Hippocampal formation (tissue), 2 donors: ENCODE data around the gene SECISBP2.
"Not testable (repeated sequence)": the region's sequence is repeated elsewhere in the genome, so short reads cannot be mapped to it uniquely, and the experiment has no call there.

Source experiments
- DNase-seq, 2 donors: peaks; one replicate each; lab custom pipeline; 2025; lab: John Stamatoyannopoulos, UW

SECISBP2 gene, protein sequence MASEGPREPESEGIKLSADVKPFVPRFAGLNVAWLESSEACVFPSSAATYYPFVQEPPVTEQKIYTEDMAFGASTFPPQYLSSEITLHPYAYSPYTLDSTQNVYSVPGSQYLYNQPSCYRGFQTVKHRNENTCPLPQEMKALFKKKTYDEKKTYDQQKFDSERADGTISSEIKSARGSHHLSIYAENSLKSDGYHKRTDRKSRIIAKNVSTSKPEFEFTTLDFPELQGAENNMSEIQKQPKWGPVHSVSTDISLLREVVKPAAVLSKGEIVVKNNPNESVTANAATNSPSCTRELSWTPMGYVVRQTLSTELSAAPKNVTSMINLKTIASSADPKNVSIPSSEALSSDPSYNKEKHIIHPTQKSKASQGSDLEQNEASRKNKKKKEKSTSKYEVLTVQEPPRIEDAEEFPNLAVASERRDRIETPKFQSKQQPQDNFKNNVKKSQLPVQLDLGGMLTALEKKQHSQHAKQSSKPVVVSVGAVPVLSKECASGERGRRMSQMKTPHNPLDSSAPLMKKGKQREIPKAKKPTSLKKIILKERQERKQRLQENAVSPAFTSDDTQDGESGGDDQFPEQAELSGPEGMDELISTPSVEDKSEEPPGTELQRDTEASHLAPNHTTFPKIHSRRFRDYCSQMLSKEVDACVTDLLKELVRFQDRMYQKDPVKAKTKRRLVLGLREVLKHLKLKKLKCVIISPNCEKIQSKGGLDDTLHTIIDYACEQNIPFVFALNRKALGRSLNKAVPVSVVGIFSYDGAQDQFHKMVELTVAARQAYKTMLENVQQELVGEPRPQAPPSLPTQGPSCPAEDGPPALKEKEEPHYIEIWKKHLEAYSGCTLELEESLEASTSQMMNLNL

DNA sequence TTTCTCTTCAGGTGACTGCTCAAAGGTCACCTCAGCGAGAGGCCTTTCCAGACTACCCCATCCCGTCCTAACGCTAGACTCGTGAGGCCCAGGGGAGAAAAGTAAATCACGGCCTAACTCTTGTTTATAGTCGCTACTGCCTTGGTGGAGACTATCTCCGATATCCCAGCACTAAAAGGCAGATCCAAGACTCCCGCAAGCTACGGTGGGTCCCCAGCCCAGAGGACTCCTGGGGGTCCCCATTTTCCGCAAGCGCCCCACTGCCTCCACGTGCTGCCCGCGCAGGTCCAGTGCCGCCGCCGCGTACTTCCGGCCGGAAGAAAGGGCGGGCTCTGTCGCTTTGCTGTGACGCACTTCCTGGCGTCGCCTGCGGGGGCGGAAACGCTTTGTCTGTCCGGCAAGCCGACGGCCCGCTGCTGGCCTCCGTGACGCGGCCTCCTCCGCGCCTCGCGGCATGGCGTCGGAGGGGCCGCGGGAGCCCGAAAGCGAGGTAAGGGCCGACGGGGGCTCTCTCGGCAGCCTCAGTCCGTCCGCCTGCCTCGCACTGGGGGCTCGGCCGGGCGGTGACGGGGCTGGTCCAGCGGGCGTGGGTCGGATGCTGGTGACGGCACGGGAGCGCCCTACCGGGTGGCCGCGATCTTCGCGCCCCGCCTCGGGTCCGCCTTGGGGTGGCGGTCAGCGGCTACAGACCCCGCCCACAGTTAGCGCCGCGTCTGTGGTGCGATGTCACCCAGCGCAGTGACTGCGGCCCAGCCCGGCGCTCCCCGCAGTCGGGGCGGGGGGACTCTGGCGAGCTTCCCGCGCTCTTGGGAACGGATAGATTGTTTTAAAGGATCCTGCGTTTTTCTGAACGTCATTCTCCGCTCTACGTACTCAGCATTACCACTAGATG, at the start of gene SECISBP2:
TSS of gene SECISBP2 (plus strand) at position 378 of the 892 bp plus-strand sequence. CDS start at position 455, 77 bp downstream.
- DNase-seq, result peak; percentile 92 to 96

DNA sequence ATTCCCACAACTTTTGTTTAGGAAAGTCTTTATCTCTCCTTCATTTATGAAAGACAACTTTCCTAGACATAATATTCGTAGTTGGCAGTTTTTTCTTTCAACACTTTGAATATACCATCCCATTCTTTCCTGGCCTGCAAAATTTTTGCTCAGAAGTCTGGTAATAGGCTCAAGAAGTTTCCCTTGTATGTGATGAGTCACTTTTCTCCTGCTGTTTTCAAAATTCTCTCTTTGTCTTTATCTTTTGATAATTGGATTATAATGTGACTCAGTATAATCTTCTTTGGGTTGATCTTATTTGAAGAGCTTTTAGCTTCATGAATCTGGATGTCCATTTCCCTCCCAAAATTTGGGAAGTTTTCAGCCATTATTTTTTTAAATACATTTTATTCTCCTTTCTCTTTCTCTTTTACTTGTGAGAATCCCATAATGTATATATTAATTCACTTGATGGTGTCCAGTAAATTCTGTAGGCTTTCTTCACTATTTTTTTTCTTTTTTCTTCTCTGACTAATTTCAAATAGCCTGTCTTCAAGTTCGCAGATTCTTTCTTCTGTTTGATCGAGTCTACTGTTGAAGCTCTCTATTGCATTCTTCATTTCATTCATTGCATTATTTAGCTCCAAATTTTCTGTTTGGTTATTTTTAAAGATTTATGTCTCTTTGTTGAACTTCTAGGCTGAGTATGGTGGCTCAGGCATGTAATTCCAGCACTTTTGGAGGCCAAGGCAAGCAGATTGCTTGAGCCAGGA, 44.6 kb upstream of the SECISBP2 start:
- no peak for DNase-seq

DNA sequence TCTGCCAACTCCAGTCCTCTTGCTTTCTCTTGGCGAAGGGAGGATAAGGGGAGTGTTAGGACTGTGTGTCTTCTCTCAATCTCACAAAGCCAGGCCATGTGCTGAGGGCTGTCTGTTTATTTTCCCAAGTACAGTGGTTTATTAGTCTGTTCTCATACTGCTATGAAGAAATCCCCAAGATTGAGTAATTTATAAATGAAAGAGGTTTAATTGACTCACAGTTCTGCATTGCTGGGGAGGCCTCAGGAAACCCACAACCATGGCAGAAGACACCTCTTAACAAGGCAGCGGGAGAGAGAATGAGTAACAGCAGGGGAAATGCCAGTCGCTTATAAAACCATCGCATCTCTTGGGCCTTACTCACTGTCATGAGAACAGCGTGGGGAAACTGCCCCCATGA, 43.5 kb upstream of the SECISBP2 start:
- DNase-seq, result no peak

DNA sequence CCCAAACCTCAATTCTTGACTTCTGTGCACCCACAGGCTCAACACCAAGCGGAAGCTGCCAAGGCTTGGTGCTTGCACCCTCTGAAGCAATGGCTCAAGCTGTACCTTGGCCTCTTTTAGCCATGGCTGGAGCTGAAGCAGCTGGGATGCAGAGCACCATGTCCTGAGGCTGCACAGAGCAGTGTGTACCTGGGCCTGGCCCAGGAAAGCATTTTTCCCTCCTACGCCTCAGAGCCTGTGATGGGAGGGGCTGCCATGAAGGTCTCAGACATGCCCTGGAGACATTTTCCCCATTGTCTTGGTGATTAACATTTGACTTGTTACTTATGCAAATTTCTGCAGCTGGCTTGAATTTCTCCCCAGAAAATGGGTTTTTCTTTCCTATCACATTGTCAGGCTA, 42.3 kb upstream of the SECISBP2 start:
- not testable (repeated sequence) for DNase-seq

DNA sequence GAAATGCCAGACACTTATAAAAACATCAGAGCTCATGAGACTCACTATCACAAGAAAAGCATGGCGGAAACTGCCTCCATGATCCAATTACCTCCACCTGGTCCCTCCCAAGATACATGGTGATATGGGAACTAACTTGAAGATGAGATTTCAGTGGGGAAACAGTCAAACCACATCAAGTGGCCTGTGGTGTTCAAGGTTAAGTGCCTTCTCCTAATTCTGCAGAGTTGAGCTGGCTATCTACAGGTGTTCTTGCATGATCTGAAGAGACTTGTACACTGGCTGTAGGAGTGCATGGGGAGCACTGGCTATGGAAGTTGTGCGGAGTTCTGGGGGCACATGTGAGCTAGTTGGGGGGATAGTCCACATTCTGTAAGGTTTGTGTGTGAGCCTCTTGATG, 41.3 kb upstream of the SECISBP2 start:
- DNase-seq, result no peak

DNA sequence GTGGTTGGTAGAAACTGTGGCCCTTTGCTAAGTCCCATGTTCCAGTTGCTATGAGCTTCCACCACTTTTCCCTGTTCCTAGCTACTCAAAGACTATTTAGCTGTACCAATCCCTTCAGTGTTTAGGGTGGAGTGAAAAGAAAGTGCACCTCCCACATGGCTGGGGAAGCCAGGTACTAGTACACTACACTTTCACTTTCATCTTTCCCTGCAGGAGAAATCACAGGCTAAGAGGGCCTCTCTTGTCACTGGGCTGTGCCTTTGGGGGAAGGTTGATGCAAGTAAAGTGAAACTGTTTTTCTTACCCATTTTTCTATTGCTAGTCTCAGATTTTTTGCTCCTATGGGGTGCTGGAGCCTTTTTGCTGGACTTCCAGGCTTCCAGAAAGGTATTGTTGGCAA, 40.8 kb upstream of the SECISBP2 start:
- DNase-seq, result no peak

DNA sequence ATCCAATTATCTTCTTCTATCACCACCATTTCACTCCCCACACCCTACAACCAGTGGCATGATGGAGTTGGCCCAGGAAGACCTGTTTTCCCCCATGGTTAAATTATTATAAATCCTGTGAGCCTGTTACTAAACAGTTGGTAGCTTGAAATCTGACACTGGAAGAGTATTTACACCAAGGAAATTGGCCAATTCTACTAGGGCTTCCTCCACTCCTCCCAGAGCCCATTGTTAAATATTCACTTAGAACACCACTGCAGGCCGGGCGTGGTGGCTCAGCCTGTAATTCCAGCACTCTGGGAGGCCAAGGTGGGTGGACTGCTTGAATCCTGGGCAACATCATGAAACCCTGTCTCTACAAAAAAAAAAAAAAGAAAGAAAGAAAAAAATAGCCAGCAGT, 39.7 kb upstream of the SECISBP2 start:
- DNase-seq, result no peak

DNA sequence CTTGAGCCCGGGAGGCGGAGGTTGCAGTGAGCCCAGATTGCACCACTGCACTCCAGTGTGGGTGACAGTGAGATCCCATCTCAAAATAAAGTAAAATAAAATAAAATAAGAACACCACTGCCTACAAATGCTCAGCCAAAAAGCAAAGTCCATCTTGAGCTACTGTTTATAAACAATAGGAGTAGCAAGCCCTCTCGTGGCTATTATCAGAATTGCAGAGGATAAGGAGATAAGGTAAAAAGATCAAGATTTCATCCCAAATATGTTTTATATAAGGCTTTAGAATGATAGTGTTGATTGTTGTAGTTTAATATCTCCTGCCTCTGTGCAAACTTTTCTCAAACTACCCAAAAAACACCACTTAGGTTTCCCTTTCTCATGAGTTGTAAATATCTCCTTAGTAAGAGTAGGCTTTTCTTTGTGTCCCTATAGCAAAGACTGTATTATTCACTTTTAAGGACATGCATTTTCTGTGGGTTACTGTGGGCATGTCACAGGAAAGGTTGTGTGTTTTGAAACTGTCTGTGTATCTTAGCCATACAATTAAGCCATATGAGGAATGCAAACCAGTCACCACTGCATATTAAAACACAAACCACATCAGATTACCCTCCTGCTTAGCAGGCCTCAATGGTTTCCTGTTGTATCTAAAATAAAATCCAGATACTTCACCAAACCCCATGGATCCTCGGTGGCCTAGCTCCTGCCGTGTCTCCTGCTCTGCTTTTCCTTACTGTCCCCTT, 39.1 kb upstream of the SECISBP2 start:
- DNase-seq, result peak in 1 of 2 donors; percentile 50

DNA sequence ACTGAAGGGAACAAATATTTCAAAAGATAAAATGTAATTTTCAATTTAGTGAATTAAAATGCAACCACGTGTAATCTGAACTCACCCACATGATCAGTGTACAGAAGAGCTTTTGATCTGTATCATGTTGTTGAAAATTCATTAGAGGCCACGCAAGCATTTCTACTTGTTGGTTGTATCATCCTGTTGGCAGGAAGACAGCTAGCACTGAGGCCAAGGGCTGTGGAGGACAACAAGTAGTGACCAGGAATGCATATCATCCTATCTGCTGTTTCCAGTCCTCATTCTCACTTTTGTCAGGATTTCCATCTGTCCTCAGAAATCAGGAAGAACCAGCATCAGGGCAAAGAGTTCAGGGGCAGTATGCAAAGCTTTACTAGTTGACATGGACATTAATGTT, 37.2 kb upstream of the SECISBP2 start:
- no peak for DNase-seq

DNA sequence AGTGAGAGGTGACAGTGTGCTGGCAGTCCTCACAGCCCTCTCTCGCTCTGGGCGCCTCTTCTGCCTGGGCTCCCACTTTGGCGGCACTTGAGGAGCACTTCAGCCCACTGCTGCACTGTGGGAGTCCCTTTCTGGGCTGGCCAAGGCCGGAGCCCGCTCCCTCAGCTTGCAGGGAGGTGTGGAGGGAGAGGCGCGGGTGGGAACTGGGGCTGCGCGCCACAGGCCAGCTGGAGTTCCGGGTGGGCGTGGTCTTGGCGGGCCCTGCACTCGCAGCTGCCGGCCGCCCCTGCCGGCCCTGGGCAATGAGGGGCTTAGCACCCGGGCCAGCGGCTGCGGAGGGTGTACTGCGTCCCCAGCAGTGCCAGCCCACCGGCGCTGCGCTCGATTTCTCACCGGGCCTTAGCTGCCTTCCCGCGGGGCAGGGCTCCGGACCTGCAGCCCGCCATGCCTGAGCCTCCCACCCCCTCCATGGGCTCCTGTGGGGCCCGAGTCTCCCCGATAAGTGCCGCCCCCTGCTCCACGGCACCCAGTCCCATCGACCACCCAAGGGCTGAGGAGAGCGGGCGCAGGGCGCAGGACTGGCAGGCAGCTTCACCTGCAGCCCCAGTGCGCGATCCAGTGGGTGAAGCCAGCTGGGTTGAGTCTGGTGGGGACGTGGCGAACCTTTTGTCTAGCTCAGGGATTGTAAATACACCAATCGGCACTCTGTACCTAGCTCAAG, 35.9 kb upstream of the SECISBP2 start:
- DNase-seq, result not testable (repeated sequence)

DNA sequence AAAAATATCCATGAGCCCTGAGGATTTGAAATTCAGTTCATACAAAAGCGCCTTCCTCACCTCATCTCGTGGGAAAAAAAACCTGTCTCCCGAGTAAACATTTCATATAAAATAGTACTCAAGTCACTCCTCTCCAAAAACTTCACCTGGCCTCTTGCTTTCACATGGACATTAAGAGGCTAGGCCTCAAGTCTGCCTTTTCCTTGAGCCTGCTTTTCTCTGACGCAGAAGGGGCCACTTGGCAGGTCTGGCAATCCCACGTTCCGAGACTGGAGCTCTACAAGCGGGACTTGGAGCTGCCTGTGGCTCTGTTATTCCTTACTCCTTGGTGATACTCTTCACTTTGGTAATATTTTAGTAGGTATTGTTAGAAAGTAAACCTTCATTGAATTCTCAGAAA, 34.2 kb upstream of the SECISBP2 start:
- DNase-seq, result no peak

DNA sequence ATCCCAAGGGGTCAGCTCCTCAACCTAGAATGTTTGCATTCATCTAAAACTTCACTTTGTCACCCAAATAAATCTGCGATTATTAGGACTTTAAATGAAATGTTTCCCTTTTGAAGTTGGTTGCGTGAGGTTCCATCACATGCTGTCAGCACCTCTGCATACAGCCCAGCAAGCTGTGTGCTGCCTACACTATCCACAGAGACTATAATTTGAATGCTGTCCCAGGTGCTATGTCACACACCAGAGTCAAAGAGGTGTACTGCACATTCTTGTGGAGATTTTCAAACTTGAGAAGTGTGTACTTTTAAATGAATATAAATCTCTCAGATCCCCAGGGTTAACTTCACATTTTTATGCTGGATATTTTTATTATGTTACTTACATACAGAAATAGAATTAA, 26.6 kb upstream of the SECISBP2 start:
- no peak for DNase-seq

DNA sequence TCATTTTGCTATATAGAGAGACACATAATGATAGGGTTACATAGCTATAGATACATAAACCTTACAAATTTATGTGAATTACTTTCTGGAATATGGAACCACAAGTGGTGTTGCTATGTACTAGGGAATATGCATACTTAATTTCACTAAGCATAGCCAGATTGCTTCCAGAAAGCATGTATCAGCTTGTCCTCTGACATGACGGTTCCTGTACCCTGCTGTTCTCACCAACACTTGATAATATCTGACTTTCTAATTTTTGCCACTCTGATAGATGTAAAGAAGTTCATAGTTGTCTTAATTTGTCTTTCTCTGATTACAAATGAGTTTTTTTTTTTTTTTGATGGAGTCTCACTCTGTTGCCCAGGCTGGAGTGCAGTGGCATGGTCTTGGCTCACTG, 25.3 kb upstream of the SECISBP2 start:
- no peak for DNase-seq

DNA sequence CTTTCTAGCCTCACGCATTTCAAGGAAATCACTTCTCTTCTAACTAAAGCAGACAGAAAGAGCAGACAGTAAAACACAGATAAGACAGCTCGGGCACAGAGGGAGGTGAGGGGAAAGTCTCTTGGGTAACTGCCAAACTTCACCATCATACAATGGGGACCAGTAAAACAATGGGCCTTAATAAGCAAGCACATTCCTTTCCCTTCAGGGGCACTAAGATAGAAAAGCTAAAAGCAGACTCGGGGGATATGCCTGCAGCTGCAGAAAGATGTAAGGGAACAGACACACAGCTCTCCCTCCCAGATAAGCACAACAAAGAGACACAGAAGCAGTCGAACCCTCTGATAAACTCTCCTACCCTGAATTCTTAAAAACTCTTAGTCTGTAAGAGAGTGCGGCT, 22.9 kb upstream of the SECISBP2 start:
- DNase-seq, result no peak

DNA sequence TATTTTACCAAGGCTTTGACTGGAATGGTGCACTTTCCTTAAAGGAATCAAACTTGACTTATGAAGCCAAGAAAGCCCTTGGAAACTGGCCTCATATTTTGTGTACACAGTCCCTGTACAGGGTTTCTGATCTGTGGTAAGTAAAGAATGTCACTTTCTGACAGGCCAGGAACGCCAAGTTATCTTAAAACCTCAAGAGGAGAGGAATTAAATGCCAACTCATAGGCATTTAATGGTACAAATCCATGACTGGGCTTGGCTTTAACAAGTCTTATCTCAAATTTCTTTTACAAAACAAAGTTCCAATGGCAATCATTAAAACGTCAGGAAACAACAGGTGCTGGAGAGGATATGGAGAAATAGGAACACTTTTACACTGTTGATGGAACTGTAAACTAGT, 16.3 kb upstream of the SECISBP2 start:
- DNase-seq, result not testable (repeated sequence)

DNA sequence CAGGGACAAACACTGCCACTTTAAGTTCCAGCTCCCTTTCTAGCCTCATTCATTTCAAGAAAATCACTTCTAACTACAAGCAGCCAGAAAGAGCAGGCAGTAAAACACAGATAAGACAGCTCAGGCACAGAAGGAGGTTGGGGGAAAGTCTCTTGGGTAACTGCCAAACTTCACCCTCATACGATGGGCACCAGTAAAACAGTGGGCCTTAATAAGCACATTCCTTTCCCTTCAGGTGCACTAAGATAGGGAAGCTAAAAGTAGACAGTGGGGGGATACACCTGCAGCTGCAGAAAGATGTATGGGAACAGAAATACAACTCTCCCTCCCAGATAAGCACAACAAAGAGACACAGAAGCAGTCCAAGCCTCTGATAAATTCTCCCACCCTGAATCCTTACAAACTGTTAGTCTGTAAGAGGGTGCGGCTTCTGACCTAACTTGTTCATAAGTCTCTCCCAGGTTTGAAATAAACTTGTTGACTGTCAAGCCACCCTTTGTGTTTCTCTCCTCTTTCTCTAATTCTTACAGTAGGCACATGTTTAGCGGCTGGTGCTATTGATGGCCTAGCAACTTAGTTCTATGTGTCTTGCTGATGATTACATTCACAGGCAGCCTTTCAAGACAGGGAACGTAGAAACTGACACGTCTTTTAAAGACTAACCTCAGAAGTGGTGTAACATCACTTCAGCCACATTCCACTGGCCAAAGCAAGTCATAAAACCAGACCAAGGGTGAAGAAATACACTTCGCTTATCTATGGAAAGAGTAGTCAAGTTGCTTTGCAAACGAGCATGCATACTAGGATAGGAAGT, 14.1 kb upstream of the SECISBP2 start:
- no peak for DNase-seq

DNA sequence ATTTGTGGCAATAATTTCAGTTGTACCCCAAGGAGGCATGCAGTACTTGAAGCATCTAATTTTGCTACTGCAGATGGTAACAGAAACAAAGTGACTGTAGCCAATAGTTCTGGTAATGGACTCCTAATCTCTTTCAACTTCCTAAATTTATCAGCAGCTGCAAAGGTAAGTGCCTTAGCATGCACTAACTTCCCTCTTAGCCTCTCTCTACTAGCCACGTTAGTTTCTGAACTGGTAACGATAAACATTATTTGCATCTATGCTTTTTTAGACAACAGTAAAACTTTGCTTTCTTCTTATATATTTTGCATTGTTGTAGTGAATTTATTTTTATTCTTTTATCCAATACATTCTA, 13.5 kb upstream of the SECISBP2 start:
- no peak for DNase-seq

DNA sequence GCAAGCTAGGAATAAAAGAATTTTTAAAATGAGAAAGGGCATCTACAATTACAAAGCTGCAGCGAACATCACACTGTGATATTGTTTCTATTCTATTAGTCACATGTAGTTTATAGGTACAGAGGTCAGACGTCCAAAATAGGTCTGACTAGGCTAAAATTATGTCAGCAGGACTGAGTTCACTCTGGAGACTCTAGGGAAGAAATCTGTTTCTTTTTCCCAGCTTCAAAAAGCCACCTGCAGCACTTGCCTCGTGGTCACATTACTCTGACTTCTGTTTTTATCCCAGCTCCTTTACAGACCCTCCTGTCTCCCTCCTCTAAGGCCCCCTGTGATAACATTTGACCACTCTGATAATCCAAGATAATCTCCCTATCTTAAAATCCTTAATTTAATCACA, 12.4 kb upstream of the SECISBP2 start:
- DNase-seq, result no peak

DNA sequence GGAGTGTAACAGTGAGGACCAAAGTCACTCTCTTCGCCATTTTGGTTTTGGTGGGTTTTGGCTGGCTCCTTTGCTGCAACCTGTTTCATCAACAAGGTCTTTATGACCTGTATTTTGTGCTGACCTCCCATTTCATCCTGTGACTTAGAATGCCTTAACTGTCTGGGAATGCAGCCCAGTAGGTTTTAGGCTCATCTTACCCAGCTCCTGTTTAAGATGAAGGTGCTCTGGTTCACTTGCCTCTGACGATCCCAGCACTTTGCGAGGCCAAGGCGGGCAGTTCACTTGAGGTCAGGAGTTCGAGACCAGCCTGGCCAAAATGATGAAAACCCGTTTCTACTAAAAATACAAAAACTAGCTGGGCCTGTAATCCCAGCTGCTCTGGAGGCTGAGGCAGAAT, 9.1 kb upstream of the SECISBP2 start:
- no peak for DNase-seq
